GM21526 (cell line): ENCODE results near the gene PHF21B.
A peak's percentile ranks its signal among the peaks of the same experiment; 100 is the strongest.

Experiments used
- ATAC-seq: cut with Tn5 transposase; IDR thresholded peaks from one replicate; pipeline ENCODE4 v1.9.1; 2021; ENCODE audit warnings: moderate library complexity; ENCODE audit not compliant: unreplicated experiment, low FRiP score

The PHF21B gene

GRCh38 chr22:44994399-44995104 is 15.3 kb downstream of the PHF21B start:
- no peak for ATAC-seq

- no peak for ATAC-seq
Observed at GRCh38 chr22:44992166-44992565, 17.6 kb downstream of the PHF21B start.

- ATAC-seq = no peak
Observed at GRCh38 chr22:44991218-44991617, 18.6 kb downstream of the PHF21B start.

- ATAC-seq = no peak
Observed at GRCh38 chr22:44990810-44991209, 19.0 kb downstream of the PHF21B start.

- no peak for ATAC-seq
Observed at GRCh38 chr22:44990328-44990727, 19.5 kb downstream of the PHF21B start.

- ATAC-seq = no peak
Observed at GRCh38 chr22:44988671-44989070, 21.1 kb downstream of the PHF21B start.

- no peak for ATAC-seq
Observed at GRCh38 chr22:44986926-44987325, 22.9 kb downstream of the PHF21B start.

GRCh38 chr22:44985906-44986527 is 23.8 kb downstream of the PHF21B start:
- ATAC-seq = no peak

GRCh38 chr22:44983878-44984482 is 25.8 kb downstream of the PHF21B start:
- ATAC-seq = no peak

GRCh38 chr22:44982445-44982844 is 27.4 kb downstream of the PHF21B start:
- ATAC-seq = no peak

- no peak for ATAC-seq
Observed at GRCh38 chr22:44981857-44982256, 27.9 kb downstream of the PHF21B start.

- no peak for ATAC-seq
Observed at GRCh38 chr22:44979154-44979553, 30.7 kb downstream of the PHF21B start.

GRCh38 chr22:44975427-44976262 is 34.2 kb downstream of the PHF21B start:
- ATAC-seq = peak; percentile 55

GRCh38 chr22:44974454-44974853 is 35.4 kb downstream of the PHF21B start:
- ATAC-seq = no peak

GRCh38 chr22:44973829-44974228 is 36.0 kb downstream of the PHF21B start:
- no peak for ATAC-seq

- no peak for ATAC-seq
Observed at GRCh38 chr22:44972363-44973083, 37.3 kb downstream of the PHF21B start.

- ATAC-seq = no peak
Observed at GRCh38 chr22:44971651-44972362, 38.0 kb downstream of the PHF21B start.

- ATAC-seq = no peak
Observed at GRCh38 chr22:44970291-44970690, 39.5 kb downstream of the PHF21B start.

GRCh38 chr22:44969817-44970216 is 40.0 kb downstream of the PHF21B start:
- no peak for ATAC-seq

- no peak for ATAC-seq
Observed at GRCh38 chr22:44968736-44969135, 41.1 kb downstream of the PHF21B start.
